GM12878 (cell line): ENCODE results near the gene CNGA1.
A peak's percentile ranks its signal among the peaks of the same experiment; 100 is the strongest.

Experiments used
- BCLAF1 ChIP-seq: fragments of 450-650 bp; IDR thresholded peaks from 2 replicates; pipeline ENCODE4 v1.6.1; 2017; ENCODE audit warnings: antibody characterized with exemption, mild to moderate bottlenecking, moderate library complexity
- CREB1 ChIP-seq: IDR thresholded peaks from 2 replicates; pipeline ENCODE4 v1.6.1; 2012; ENCODE audit warnings: low read depth, mild to moderate bottlenecking, inconsistent platforms
- CTCF ChIP-seq, 3 experiments: IDR thresholded peaks in 2 of 3; conservative IDR thresholded peaks in 1 of 3; 2 replicates each; pipeline ENCODE4 v1.5.1; 2011; ENCODE audit warnings: low read depth in 3 of 3, low read length in 3 of 3, mild to moderate bottlenecking in 3 of 3, control low read depth in 2 of 3, moderate library complexity in 2 of 3, inconsistent platforms in 1 of 3, mixed read lengths in 1 of 3; ENCODE audit not compliant: control insufficient read depth in 2 of 3, insufficient read depth in 1 of 3; ENCODE audit errors: extremely low read depth in 1 of 3
- HCFC1 ChIP-seq: fragments of 150-350 bp; IDR thresholded peaks from 2 replicates; pipeline ENCODE4 v1.6.1; 2014; ENCODE audit warnings: low read length
- LARP7 ChIP-seq: fragments of 450-650 bp; IDR thresholded peaks from 2 replicates; pipeline ENCODE4 v1.6.1; 2017; ENCODE audit warnings: mild to moderate bottlenecking
- NFIC ChIP-seq: IDR thresholded peaks from 2 replicates; pipeline ENCODE4 v1.6.1; 2012; ENCODE audit warnings: low read depth, mild to moderate bottlenecking, inconsistent platforms, low read length, moderate library complexity
- NR2F1 ChIP-seq: fragments of 450-650 bp; conservative IDR thresholded peaks from 2 replicates; pipeline ENCODE4 v1.6.1; 2017; ENCODE audit warnings: mild to moderate bottlenecking
- POU2F2 ChIP-seq: IDR thresholded peaks from 3 replicates; pipeline ENCODE4 v1.6.1; 2011; ENCODE audit warnings: low read depth, mild to moderate bottlenecking, low read length, borderline replicate concordance
- SMAD1 ChIP-seq: fragments of 450-650 bp; IDR thresholded peaks from 2 replicates; pipeline ENCODE4 v1.6.1; 2018; ENCODE audit warnings: mild to moderate bottlenecking, low read depth; ENCODE audit not compliant: partially characterized antibody
- SMC3 ChIP-seq: IDR thresholded peaks from 2 replicates; pipeline ENCODE4 v1.6.1; 2011; ENCODE audit warnings: low read length, improper control_type of control experiment, borderline replicate concordance
- SUPT20H ChIP-seq: IDR thresholded peaks from 2 replicates; pipeline ENCODE4 v1.6.1; 2011; ENCODE audit warnings: low read depth, mild to moderate bottlenecking, low read length, moderate library complexity, borderline replicate concordance; ENCODE audit not compliant: control insufficient read depth

GRCh38 chr4:48027653-48028052 is 11.2 kb upstream of the CNGA1 start:
- TF ChIP-seq LARP7 (no peak), NR2F1 (no peak), HCFC1 (no peak), CREB1 (peak; percentile 35; the same call in 1 of the 2 replicates), SMC3 (no peak), SMAD1 (no peak), SUPT20H (no peak), BCLAF1 (no peak), POU2F2 (no peak), CTCF (IDR thresholded peaks at IDR 0.05 in 2 of 3, conservative IDR thresholded peaks at IDR 0.05 in 1 of 3; ENCODE audit: control insufficient read depth in 2 of 3, extremely low read depth in 1 of 3, insufficient read depth in 1 of 3, low read depth in 3 of 3, low read length in 3 of 3) (no peak), NFIC (peak; percentile 58)
